ENCODE results near the gene TP53AIP1.

The TP53AIP1 gene

DNA sequence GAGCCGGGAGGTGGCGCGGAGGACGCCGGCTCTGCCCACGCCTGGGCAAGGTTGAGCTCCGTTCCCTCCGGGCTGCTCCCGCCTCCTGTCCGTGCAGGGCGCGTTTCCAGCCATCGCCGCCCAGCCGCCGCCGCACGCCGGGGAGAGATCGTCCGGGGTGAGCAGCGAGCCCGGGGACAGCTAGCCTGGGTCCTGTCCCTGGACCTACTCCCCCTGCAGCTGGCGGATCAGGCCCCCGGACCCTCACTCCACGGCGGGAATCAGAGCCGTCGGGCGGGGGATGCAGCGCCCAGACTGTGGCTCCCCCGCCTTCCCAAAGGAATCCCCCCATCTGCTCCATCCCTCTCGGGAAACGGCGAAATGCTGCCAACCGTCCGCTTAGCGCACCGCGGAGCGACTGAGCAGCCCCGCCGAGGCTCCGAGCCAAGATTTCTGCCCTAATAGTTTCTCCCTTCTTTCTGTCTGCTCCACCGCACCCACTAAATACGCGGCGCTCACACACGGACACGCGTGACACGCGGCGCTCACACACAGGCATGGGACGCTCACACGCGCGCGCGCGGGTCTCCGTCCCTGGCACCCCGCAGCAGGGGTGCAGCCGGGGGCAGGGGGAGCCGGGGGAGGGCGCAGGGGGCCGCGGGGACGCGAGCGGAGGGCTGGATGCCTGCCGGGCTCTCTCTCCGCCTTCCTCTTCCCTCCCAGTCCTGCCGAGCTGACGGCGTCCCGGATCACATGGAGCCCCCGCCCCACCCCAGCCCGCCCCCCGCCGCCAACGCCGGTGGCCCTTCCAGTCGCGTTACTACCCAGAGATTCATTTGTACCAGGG, 51.9 kb downstream of the TP53AIP1 start, which contains the start of gene KCNJ5:
KCNJ5 (plus strand) TSS at position 814 of the 826 bp plus-strand sequence. CDS start 19,918 bp downstream, outside the sequence.
- DNase-seq (ENCODE audit: low read depth in 2 of 2): no peak

DNA sequence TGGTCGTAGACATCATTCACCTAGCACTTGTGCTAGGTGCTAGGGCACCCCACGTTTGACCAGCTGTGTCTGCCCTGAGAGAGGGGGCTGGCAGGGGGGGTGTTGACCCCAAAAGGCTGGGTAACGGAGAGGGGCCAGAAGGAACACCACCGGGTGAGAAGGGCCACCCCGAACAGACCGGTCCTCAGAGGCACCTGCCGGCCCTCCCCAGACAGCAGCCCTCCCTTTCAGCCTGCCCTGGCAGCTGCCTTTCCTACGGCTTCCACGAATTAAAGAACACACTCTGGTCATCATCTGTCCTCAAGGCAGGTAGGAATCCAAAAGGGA, 52.5 kb downstream of the TP53AIP1 start:
- no peak for DNase-seq (ENCODE audit: low read depth in 2 of 2)

DNA sequence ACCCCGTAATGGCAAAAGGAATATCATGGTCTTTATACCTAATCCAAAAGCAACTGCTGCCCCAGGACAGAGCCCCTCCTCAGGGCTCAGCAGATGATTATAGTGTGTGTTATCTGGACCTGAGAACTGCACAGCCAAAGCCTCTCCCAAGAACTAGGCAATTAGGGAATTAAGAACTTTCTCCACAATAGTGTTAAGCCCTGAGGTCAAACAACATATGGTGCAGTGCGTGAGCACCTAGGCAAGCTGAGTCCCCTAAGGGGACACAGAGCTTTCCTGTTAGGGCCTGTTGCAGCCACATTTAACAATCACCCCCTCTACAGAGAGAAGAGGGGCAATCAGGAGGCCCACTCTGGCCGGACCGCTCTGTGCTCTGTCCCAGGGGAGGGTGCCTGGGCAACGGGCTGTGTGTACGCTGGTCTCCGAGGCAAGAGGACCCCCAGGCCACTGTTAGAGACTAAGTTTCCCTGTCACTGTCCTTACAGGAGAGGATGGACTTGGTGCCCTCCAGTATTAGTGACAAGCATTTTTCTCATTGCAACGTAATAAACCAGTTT, 52.9 kb downstream of the TP53AIP1 start:
- DNase-seq (ENCODE audit: low read depth in 2 of 2): no peak

DNA sequence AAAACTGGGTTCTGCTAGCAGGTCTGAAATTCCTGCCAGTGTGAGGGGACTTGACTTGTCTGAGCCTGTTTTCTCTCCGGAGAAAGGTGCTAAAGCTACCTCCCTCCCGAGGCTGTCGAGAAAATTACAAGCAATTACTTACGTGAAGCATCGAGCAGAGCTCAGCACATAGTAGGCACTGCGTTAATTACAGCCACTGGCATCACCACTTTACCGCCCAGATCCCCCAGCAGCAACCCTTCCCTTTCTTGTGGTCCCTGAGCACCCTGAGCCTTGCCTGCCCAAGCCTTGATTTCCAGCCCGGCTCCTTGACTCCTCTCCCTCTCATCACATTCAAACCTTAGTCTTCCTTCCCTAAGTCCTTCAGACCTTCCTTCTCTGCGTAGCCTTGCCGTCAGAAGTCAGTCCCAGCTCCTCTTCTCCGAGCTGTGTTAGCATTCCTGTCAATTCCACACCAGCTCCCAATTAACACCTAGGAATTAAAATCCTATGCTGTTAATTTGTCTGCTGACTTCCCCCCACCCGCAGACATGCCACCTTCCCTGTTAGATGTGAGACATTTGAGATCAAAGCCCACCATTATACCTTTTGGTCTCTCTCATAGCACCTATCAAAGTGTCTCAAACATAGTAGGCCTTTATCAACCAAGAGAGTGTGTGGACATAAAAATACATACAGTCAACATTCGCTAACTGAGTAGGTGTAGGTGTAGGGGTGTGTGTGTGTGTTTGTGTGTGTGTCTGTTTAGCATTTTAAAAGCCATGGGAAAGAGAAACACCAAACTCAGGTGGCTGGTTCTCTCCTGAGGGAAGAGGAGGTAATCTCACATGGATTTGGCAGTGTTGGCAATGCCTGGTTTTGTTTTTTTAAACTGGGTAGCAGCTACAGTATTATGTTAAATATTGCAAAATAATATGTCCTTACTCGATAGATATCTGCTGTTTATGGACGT, 54.4 kb downstream of the TP53AIP1 start:
- no peak for DNase-seq (ENCODE audit: low read depth in 2 of 2)

DNA sequence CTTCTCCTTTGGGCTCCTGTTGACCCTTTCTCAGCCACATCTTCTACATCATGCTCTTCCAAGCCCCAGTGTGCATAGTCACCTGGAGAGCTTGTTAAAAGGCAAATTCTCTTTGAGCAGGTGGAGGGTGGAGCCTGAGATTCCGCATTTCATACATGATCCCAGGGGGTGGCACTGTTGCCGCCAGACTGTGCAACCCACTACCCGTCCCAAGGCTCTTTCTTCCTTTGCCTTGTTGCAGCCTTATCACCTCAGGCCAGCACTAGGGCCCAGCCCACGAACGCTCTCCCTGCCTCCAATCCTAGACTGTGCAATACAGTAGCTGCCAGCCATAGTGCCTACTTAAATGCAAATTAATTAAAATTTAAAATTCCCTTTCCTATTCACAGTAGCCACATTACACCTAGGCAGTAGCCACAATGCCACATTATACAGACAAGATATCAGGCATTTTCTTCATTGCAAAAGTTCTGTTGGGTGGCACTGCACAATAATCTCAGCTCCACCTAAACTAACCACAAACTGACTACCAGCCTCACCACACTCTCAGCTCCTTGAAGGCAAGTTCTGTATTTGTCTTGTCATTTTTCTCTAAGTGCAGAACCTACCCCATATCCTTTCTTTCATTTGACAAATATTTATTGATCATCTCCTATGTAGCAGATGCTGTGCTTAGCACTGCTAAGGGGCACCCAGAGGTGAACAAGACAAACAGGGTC, 56.1 kb downstream of the TP53AIP1 start:
- DNase-seq (ENCODE audit: low read depth in 2 of 2): no peak

All from activated CD8-positive, alpha-beta memory T cell treated with anti-CD3 and anti-CD28 coated beads for 4 hours (primary cell).